ENCODE measurements around the gene SUPT3H. TPM values are rescaled to one million over a fixed set of nuclear protein-coding genes. Genes with fewer than 3 reads are reported as not detected.

The SUPT3H gene
- total and polyA plus RNA-seq, 2 donors (not counting 1 experiment from before 2014, with no cell fraction given): 5.5 to 12.4 TPM

DNA sequence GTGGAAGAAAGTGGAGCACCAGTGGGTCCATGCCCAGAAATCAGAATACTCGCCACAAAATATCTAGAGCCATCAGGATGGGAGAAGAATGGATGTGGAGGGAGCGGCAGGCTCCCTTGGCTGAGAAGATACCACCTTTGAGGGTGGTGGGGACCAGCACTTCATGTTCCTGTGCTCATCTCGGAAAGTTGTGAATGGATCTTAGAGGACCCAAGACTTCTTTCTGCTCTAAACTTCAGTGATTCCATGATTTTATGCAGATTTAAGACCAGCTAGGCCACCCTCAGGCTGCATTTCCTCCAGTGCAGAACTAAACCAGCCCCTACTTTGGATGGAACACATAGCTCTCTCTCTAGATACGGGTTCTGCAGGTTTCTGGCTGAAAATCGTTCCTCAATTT lies 573.7 kb downstream of the SUPT3H start:
- ChIA-PET POLR2A (no interaction called here), CTCF (no interaction called here)
- no peak overlapping the region for H3K4me2 ChIP-seq (replicated peaks; ENCODE audit: low read depth, low read length, poor library complexity, severe bottlenecking)
- Mint-ChIP-seq H3K9me3 (ENCODE audit: insufficient read depth) (no peaks in the 10 kb centered on the region), H3K27me3 (peaks cover 12% of the 10 kb centered on the region), H3K4me1 (no peaks in the 10 kb centered on the region), H3K27ac (no peak overlapping the region), H3K4me3 (no peak overlapping the region)
- H3K4me3 ChIP-seq (ENCODE audit: control extremely low read depth in 1 of 5, extremely low read depth in 1 of 5, insufficient read depth in 1 of 5, low read depth in 2 of 5, low read length in 4 of 5): no peak overlapping the region
- H3K79me2 ChIP-seq (ENCODE audit: control insufficient read depth, insufficient read depth, low read length): no peaks in the 10 kb centered on the region
- H3K36me3 ChIP-seq (replicated peaks in 1 of 2; ENCODE audit: control extremely low read depth in 1 of 2, control insufficient read depth in 1 of 2, extremely low read depth in 1 of 2, insufficient read depth in 2 of 2, low read length in 1 of 2): no peaks in the 10 kb centered on the region
- WGBS (ENCODE audit: insufficient coverage): 98% methylated on average over 5 of the region's 5 CpGs
- H4K20me1 ChIP-seq (ENCODE audit: control insufficient read depth, insufficient read depth, low read length, poor library complexity, severe bottlenecking): no peaks in the 10 kb centered on the region
- H2AFZ ChIP-seq (ENCODE audit: insufficient read depth, low read depth, low read length, poor library complexity, severe bottlenecking): no peak overlapping the region
- DNase-seq: no peak
- no peak overlapping the region for H3K9ac ChIP-seq (ENCODE audit: low read length)
- TF ChIP-seq EZH2 (IDR thresholded peaks at IDR 0.05; ENCODE audit: borderline replicate concordance, insufficient read depth, low read depth, low read length, poor library complexity, severe bottlenecking): no peak
- TF ChIP-seq CTCF (IDR thresholded peaks at IDR 0.05): no peak
- H3K9me3 ChIP-seq (ENCODE audit: control extremely low read depth in 1 of 3, control insufficient read depth in 2 of 3, insufficient read depth in 1 of 3, low read length in 2 of 3): no peaks in the 10 kb centered on the region
- no peak overlapping the region for H3K27ac ChIP-seq (ENCODE audit: low read length in 2 of 2)
- H3K4me1 ChIP-seq (ENCODE audit: control insufficient read depth in 2 of 2, insufficient read depth in 2 of 2, low read length in 2 of 2): no peaks in the 10 kb centered on the region
- peaks cover 0 to 5% (median 0%) of the 10 kb centered on the region in 4 experiments for H3K27me3 ChIP-seq (replicated peaks in 1 of 4; ENCODE audit: control extremely low read depth in 1 of 4, control insufficient read depth in 3 of 4, insufficient read depth in 4 of 4, low read length in 3 of 4)
- ATAC-seq (ENCODE audit: low read depth): no peak
- intact Hi-C loops (cut with micrococcal nuclease): no loop called here

DNA sequence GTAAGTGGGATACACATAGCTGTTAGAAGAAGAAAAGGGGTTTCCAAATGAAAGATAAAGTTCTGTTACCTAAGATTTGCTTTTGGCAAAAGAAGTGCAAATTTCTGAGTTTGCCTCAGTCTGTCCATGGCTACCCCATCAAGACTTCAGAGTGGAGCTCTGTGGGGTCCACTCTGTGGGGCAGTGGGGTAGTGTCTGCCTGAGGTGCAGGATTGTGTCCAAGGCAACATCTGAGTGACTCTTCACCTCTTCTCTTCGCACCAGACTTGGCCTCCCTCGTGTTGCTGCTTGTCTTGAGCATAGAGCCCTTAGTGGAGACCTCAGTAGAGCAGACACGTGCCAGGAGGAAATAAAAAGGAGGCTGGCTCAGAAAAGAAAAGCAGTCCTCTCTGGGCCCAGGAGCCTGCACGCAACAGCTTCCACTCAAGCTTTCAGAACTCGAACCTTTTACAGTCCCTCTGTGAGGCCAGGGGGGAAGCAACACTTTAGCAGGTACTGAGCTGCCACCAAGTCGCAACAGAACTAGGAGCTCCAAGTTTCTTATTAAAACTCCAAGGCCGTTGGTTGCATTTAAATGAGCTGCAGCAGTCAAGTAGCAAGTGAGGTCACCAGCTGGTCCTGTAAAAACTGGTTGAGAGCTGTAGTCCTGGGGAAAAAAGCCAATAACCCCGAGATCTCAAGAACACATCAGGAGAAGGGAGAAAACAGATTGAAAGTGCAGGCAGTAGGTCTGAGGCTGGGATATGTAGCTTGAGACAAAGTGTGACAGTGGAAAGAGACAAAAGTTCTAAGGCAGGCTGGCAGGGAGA lies 576.7 kb downstream of the SUPT3H start:
- TF ChIP-seq EZH2 (IDR thresholded peaks at IDR 0.05; ENCODE audit: borderline replicate concordance, insufficient read depth, low read depth, low read length, poor library complexity, severe bottlenecking): no peak
- no peak for TF ChIP-seq CTCF (IDR thresholded peaks at IDR 0.05)
- H3K9me3 ChIP-seq (ENCODE audit: control extremely low read depth in 1 of 3, control insufficient read depth in 2 of 3, insufficient read depth in 1 of 3, low read length in 2 of 3): no peaks in the 10 kb centered on the region
- 78% methylated on average over 7 of the region's 8 CpGs for WGBS (ENCODE audit: insufficient coverage)
- ChIA-PET CTCF (no interaction called here), POLR2A (no interaction called here)
- peaks cover 0 to 5% (median 0%) of the 10 kb centered on the region in 4 experiments for H3K27me3 ChIP-seq (replicated peaks in 1 of 4; ENCODE audit: control extremely low read depth in 1 of 4, control insufficient read depth in 3 of 4, insufficient read depth in 4 of 4, low read length in 3 of 4)
- no peak overlapping the region for H3K4me2 ChIP-seq (replicated peaks; ENCODE audit: low read depth, low read length, poor library complexity, severe bottlenecking)
- Mint-ChIP-seq H3K27ac (no peak overlapping the region), H3K4me1 (no peaks in the 10 kb centered on the region), H3K9me3 (ENCODE audit: insufficient read depth) (no peaks in the 10 kb centered on the region), H3K27me3 (peaks cover 24% of the 10 kb centered on the region), H3K4me3 (no peak overlapping the region)
- no peak overlapping the region for H3K4me3 ChIP-seq (ENCODE audit: control extremely low read depth in 1 of 5, extremely low read depth in 1 of 5, insufficient read depth in 1 of 5, low read depth in 2 of 5, low read length in 4 of 5)
- DNase-seq (no peak), ATAC-seq (ENCODE audit: low read depth) (no peak)
- no peaks in the 10 kb centered on the region for H3K36me3 ChIP-seq (replicated peaks in 1 of 2; ENCODE audit: control extremely low read depth in 1 of 2, control insufficient read depth in 1 of 2, extremely low read depth in 1 of 2, insufficient read depth in 2 of 2, low read length in 1 of 2)
- no peak overlapping the region for H3K27ac ChIP-seq (ENCODE audit: low read length in 2 of 2)
- no peaks in the 10 kb centered on the region for H3K4me1 ChIP-seq (ENCODE audit: control insufficient read depth in 2 of 2, insufficient read depth in 2 of 2, low read length in 2 of 2)
- intact Hi-C loops (cut with micrococcal nuclease): no loop called here
- H3K79me2 ChIP-seq (ENCODE audit: control insufficient read depth, insufficient read depth, low read length): no peaks in the 10 kb centered on the region
- H3K9ac ChIP-seq (ENCODE audit: low read length): no peak overlapping the region
- no peak overlapping the region for H2AFZ ChIP-seq (ENCODE audit: insufficient read depth, low read depth, low read length, poor library complexity, severe bottlenecking)
- no peaks in the 10 kb centered on the region for H4K20me1 ChIP-seq (ENCODE audit: control insufficient read depth, insufficient read depth, low read length, poor library complexity, severe bottlenecking)

All from B cell (primary cell).